HEK293 (cell line): ENCODE results near the gene DOK5.

Experiments used
- ZFP41 ChIP-seq: fragments of 450-650 bp; formaldehyde crosslinking; IDR thresholded peaks from 2 replicates; pipeline ENCODE4 v1.5.1; 2016; ENCODE audit warnings: missing biosample characterization, missing genetic modification characterization, borderline replicate concordance
- ZNF292 ChIP-seq: fragments of 450-650 bp; formaldehyde crosslinking; IDR thresholded peaks from 2 replicates; pipeline ENCODE4 v1.5.1; 2016; ENCODE audit warnings: low read depth, missing biosample characterization, missing genetic modification characterization, borderline replicate concordance
- ZNF391 ChIP-seq: fragments of 450-650 bp; formaldehyde crosslinking; IDR thresholded peaks from 2 replicates; pipeline ENCODE4 v1.5.1; 2016; ENCODE audit warnings: low read depth, missing biosample characterization, missing genetic modification characterization, borderline replicate concordance
- ZNF596 ChIP-seq: fragments of 450-650 bp; IDR thresholded peaks from 2 replicates; pipeline ENCODE4 v1.5.0; 2018; ENCODE audit warnings: missing biosample characterization, mild to moderate bottlenecking, missing genetic modification characterization, moderate library complexity
- ZNF707 ChIP-seq: fragments of 450-650 bp; formaldehyde crosslinking; IDR thresholded peaks from 2 replicates; pipeline ENCODE4 v1.5.1; 2016; ENCODE audit warnings: missing biosample characterization, missing genetic modification characterization
- ZNF768 ChIP-seq: fragments of 450-650 bp; formaldehyde crosslinking; IDR thresholded peaks from 2 replicates; pipeline ENCODE4 v1.5.1; 2018; ENCODE audit warnings: missing biosample characterization, mild to moderate bottlenecking, missing genetic modification characterization
- ZXDB ChIP-seq: fragments of 450-650 bp; formaldehyde crosslinking; IDR thresholded peaks from 2 replicates; pipeline ENCODE4 v1.5.1; 2016; ENCODE audit warnings: missing biosample characterization, missing genetic modification characterization
- TF ChIP-seq, protein P1 (sequence below): fragments of 450-650 bp; formaldehyde crosslinking; IDR thresholded peaks from 2 replicates; pipeline ENCODE4 v1.5.1; 2016; ENCODE audit warnings: missing biosample characterization, missing genetic modification characterization
- TF ChIP-seq, protein P2 (sequence below): fragments of 450-650 bp; formaldehyde crosslinking; IDR thresholded peaks from 2 replicates; pipeline ENCODE4 v1.5.1; 2016; ENCODE audit warnings: missing biosample characterization, missing genetic modification characterization

DNA sequence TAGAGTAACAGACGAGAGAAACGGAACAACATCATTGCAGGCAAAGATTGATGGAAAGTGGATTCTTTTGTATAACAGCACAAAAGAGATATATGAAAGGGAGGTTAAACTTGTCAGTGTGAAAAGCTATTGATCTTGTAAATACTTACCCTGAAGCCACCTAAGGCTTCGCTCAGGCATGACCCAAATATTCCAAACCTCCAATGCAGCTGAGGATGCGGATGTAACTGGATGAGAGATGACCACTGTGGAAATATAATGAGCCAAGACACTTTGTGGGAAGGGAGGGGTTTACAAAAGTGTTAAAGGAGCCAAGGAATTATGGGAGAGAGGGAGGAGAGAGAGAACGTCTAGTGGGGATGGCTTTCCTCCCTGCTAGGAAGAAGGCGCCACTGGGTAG lies 112.0 kb downstream of the DOK5 start:
- no peak for TF ChIP-seq ZNF768
- TF ChIP-seq ZNF707 (tag by site-specific recombination): no peak
- no peak for TF ChIP-seq ZFP41 (tag by site-specific recombination)
- TF ChIP-seq ZNF292 (tag by site-specific recombination): no peak
- no peak for TF ChIP-seq ZNF391 (tag by site-specific recombination)
- TF ChIP-seq, protein P1, sequence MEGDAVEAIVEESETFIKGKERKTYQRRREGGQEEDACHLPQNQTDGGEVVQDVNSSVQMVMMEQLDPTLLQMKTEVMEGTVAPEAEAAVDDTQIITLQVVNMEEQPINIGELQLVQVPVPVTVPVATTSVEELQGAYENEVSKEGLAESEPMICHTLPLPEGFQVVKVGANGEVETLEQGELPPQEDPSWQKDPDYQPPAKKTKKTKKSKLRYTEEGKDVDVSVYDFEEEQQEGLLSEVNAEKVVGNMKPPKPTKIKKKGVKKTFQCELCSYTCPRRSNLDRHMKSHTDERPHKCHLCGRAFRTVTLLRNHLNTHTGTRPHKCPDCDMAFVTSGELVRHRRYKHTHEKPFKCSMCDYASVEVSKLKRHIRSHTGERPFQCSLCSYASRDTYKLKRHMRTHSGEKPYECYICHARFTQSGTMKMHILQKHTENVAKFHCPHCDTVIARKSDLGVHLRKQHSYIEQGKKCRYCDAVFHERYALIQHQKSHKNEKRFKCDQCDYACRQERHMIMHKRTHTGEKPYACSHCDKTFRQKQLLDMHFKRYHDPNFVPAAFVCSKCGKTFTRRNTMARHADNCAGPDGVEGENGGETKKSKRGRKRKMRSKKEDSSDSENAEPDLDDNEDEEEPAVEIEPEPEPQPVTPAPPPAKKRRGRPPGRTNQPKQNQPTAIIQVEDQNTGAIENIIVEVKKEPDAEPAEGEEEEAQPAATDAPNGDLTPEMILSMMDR (tag by site-specific recombination): no peak
- TF ChIP-seq, protein P2, sequence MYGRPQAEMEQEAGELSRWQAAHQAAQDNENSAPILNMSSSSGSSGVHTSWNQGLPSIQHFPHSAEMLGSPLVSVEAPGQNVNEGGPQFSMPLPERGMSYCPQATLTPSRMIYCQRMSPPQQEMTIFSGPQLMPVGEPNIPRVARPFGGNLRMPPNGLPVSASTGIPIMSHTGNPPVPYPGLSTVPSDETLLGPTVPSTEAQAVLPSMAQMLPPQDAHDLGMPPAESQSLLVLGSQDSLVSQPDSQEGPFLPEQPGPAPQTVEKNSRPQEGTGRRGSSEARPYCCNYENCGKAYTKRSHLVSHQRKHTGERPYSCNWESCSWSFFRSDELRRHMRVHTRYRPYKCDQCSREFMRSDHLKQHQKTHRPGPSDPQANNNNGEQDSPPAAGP (tag by site-specific recombination): no peak
- no peak for TF ChIP-seq ZXDB (tag by site-specific recombination)
- no peak for TF ChIP-seq ZNF596 (tag by site-specific recombination)
